GM18519 (cell line): ENCODE data around the gene EML6.

ENCODE experiments used
- ATAC-seq: cut with Tn5 transposase; IDR thresholded peaks from one replicate; pipeline ENCODE4 v1.9.1; 2021; ENCODE audit warnings: mild to moderate bottlenecking, moderate library complexity; ENCODE audit not compliant: unreplicated experiment, low FRiP score

The EML6 gene

DNA sequence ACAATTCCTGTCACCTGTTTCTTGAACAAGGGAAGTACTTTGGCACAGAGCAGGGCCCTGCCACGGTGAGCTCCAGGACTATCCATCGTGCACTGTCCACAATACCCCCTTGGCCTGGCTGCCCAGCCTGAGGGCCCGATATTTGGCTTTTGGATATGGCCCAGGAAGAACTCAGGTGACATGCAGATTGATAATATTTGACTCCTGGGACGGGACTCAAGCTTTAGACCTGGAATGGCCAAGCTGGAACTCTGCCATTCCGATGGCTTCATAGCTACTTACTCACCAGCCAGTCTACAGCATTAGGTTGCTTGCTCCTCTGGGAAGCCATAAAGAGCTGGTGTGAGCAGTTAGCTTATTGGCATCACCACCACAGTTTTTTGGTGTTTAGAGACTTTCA lies 26.6 kb downstream of the EML6 start:
- ATAC-seq = no peak

DNA sequence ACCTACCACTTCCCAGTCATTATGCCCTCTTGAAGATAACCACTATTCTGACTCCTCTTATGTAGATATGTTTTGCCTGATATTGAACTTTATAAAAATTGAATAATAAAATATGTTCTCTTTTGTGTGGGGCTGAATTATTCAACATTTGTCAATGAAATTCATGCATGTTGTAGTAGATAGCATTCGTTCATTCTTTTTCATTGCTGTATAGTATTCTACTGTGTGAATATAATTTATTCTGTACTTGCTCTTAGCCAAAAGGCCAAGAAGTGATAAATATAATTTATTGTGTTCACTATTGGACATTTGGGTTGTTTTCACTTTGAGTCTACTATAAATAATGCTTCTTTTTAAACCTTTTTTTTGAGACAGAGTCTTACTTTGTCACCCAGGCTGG lies 29.0 kb downstream of the EML6 start:
- no peak for ATAC-seq

DNA sequence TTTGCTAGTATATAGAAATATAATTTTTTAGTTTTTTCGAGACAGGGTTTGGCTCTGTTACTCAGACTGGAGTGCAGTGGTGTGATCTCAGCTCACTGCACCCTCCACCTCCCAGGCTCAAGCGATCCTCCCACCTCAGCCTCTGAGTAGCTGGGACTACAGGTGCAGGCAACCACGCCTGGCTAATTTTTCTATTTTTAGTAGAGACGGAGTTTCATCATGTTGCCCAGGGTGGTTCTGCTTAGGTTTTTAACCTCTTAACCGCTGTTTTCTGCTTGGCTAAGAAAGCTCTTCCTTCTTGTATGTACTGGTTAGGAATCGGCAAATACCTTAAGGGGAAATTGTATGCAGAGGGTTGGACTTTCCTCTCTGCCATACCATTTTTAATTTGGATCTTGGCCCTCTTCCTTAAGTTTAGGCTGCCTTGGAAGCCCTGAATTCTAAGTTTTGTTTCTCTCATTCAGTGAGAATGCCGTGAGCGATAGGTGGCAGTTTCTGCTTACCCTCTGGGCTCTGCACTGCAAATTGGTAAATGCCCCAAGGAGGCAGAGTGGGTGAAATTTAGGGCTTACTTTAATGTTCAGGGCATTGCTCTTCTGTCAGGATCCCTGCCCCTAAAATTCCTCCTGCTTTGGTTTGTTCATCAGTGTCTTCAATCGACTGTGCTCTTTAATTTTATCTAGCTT lies 32.3 kb downstream of the EML6 start:
- ATAC-seq = peak; percentile 43

DNA sequence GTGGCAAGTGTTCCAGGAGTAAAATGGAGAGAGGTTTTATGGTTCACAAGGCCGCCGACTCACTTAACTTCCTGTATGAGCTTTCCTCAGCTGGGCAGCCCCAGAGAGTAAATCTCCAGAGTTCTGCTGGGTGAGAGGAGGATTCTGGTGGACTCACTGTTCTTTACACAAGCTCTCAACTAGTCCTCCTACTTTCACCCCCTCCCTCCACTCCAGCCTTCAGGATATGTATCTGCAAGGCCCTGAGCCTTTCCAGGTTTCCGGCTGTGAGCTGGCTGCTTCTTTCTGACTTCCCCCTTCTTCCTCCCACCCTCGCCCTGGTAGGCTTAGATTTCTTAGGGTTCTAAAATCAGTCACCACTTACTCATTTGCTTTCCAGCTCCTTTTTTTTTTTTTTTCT lies 34.0 kb downstream of the EML6 start:
- ATAC-seq = peak; percentile 37

DNA sequence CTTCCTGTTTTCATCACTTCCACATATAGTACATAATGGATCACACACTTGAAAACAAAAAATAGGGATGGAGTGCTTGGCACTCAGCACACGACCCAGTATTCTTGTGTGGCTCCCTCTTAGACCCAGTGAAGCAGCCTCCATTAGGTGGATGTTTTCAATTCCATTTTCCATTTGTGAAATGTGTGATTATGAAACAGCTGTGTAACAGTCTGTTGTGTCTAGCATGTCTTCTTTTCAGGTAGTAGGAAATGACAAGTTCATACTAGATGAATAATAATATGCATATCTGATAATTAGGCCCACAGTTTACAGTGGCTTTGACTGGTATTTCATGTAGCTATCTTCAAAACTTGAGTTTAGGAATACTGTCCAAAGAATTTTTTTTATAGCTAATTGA lies 35.5 kb downstream of the EML6 start:
- no peak for ATAC-seq

DNA sequence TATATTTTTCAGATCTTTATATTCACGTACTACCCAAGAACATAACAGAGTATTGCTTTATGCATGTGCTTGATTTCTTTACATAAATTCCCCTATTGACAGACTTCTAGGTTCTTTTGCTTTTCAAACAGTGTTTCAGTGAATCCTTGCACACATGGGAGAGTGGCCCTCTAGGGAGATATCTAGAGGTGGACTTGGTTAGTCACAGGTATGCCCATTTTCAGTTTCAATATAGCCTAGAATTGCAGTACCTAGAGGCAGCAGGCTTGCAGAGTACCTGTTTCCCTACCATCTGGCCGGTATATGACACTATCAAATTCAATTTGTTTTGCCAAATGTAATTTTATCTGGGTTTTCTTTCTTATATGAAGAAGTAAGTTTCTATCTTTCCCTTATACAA lies 36.8 kb downstream of the EML6 start:
- no peak for ATAC-seq

DNA sequence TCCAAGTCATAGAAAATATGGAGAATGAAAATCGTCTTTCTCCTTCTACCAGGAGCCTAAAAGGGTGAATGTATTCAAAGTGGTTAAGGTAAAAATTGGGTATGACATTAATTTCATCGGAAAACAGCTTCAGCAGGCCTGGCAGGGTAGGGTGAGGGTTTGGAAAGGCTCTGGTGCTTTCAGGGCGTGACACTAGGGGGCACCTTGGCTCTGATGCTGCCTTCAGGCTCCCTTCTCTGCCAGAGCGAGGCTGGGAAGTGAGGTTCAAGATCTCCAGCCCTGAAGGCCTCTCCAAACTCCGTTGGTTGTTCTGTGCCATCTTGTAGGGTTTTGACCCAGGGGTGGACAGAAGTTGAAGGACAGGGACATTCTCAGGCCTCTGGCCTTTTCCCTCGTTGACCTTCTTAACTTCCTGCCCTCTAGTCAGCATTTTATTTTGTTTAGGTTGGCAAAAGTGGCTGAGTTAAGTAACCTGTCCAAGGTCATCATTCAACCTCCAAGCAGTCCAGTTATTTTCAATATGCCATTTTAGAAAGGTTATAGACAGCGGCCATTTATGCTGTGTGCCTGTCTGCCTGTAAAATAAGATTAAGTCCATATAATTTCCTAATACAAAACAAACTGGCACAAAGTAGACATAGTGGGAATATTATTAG lies 40.3 kb downstream of the EML6 start:
- ATAC-seq = no peak

DNA sequence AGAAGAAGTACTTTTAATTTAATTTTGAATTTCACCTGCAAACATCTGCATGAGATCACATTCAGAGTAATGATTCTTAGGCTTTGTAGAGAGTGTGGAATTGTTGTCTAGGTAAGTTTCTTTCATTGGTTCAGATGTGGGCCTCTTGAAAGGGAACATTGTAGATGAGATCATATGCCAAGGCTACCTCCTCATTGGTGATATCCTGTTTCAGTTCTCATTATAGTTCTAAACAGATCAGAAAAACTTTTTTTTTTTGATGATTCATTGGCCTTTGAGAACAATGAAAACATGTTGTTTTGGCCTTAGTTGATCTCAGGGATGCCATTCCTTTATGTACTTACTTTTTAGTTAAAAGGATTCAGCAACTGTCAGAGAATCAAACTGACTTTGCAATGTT lies 44.5 kb downstream of the EML6 start:
- peak; percentile 56 for ATAC-seq

DNA sequence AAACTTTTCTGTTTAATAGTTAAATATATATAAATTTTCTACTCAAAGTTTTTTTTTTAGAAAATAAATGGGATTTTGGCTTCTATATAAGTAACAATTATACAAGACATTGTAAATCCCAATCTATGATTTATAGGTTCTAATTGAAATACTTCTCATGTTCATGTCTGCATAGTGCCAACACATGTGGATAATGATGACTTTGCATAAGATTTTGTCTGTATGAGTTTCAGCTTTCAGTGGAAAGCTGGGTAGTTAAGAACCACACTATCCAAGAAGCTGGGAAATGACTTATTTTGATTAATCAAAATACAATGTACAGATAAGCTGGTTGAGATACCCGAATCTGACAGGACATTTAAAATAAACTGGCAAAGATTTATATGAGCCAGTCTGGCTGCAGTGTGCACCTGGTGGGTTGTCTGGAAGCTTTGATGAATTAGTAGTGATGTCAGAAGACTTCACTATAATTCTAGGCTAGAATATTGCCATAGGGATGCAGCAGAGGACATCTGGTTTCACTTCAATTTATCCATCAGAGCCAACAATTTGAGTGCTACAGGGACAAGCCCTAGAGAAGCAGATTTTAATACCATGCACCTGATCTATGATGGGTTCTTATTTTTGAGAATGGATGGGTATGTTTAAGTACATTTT lies 45.4 kb downstream of the EML6 start:
- no peak for ATAC-seq

DNA sequence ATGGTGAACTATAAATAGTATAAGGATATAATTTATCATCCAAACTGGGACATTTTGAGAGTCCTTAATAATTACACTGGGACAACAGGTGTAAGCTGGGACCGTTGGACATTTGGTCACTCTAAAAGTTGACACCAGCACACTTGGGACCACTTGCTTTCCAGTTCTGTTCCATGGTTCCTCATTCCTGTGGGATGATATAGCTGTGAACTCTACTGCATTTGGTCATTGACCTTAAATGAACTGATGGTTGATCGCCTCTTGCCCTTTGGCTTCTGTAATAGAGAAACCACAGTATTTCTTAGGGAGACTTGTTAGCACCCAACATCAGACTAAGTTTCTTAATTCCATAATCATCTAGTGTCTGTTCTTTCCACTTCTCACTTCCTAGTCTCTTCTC lies 46.7 kb downstream of the EML6 start:
- no peak for ATAC-seq

DNA sequence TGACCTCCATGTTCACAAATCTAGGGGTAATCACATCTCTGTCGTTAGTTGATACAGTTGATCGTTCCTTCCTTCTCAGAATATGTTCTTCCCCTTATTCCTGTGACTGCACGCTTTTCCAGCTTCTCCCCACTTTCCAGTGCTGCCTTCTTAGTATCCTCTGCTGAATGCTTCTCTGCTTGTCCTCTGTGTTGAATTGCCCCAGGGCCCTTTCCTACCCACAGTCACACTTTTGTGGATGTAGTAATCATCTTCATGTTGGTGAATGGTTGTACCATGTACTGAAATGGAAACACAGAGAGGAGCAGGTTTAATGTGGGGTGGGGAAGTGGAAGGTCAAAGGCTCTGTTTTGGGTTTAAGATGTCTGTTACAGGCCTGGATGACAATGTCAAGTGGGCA lies 47.2 kb downstream of the EML6 start:
- no peak for ATAC-seq

DNA sequence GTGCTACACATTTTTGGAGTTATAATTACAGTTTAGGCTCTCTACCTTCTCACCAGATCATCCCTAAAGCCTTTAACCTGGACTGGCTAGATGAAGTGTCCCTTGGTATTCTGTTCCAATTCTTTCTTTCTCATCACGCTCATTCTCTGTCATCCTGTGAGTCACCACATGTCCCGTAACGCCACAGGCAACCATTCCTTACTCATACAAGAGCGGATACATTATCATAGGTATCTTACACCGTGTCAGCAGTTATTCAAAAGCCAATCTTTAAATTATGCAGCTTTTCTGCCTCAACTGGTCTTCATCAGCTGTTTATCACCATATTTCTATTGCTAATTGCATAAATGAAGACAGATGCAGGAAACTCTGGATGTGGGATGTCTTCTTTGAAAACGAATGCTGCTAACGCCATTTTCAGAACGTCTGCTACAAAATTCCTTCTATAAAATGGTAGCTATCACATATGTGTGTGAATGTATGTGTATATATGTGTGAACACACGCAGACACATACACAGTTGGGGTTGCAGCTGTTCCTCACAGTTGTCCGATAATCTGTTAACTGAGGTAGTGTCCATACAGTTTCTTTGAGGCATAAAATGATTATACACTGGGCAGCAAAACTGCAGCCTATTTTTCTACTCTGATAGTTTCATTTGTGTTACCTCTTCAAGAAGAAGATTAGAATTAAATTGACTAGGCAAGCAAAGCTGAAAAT lies 47.9 kb downstream of the EML6 start:
- no peak for ATAC-seq

DNA sequence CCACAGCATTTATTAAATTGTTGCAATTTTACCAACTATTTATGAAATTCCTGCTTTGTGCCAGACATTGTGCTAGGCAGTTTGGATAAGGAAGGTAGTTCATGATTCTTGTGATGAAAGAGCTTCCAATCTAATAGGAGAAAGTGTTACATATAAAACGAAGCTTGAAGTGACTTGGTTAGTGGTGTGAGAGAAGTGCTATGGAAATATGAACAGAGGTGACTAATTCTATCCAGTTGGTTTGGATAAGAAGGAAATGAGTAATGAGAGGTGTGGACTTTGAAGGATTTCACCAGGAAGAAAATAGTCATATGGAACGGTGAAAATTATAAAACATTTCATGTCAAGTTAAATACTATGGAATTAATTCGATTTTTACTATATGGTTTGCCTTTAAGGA lies 48.6 kb downstream of the EML6 start:
- ATAC-seq = no peak

DNA sequence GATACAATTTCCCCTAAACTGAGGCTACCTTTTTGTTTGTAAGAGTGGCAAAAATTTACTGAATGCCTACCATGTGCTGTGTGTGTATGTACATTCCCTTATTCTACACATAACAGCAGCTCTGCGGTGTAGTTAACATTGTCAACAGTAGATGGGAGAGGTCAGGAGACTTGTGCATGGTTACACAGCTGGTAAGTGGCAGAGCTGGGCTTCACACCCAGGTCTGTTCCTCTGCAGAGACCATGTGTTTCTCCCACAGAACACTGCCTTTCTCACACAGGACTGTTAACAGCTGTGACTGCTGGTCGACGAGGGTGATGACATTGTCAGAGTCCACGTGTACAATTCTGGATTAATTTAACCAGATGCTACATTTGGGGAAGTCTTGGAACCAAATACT lies 49.1 kb downstream of the EML6 start:
- no peak for ATAC-seq

DNA sequence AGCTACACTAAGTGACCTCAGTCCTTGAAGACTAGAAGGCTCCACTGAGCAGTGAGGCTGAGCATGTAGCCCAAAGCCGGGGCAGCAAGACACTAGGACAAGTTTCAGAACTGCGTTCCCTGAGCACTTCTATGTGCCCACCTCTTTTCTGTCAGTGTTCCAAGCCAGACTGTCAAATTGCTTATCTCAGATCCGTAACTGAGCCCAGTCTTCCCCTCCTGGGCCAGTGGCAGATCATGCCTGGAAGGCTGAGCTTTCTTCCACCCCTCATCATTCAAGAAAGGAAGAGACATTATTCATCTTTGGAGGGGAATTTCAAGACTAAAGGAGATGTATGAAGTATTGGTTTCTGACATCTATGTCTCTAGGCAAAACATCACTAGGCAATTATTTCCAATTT lies 49.8 kb downstream of the EML6 start:
- ATAC-seq = no peak

DNA sequence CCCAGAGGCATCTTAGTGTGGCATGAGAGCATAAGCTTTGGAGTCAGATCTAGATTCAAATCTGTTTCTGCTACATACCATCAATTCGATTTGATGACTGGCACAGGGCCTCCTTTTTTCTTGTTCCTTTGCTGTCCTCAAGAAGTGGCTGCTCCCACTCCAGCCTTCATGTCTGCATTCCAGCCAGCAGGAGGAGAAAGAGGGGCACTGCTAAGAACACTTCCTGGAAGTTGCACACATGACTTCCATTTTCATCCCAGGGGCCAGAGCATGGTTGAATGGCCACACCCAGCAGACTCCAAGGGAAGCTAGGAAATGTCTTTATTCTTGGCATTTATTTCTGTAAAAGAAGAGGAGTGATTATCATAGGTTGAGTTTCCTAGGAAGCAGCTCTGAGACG lies 50.4 kb downstream of the EML6 start:
- ATAC-seq = no peak

DNA sequence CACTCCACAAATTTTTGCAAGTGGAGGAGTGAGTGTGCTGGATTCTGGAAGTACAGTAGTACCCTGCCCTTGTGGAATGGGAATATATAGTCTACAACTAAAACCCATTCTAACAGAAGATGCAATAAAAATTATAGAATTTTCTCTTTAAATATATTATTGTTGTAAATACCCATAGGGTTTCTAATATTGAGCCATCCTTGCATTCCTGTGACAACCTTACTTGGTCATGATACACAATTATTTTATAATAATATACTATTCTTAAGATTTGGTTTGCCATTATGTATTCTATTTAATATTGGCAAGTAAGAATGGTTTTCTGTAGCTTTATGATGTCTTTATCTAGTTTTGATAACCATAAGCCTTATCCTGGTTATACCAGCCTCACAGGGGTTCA lies 52.2 kb downstream of the EML6 start:
- no peak for ATAC-seq

DNA sequence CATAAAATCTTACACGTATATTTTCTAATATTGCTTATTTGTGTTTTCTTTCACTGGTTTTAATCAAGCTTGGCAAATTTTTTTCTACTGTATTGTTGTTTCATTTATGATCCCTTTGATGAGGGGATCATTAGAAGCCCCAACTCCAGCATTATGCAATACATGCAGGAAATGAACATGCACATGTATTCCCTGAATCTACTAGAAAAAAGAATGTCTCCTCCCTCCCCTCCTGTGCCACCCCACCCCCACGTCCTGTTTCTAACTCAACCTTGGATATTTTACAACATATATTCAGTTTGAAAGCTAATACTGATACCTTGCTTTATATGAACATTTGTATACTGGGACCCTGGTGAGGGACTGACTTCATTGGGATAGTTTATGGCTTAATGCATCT lies 53.0 kb downstream of the EML6 start:
- no peak for ATAC-seq

DNA sequence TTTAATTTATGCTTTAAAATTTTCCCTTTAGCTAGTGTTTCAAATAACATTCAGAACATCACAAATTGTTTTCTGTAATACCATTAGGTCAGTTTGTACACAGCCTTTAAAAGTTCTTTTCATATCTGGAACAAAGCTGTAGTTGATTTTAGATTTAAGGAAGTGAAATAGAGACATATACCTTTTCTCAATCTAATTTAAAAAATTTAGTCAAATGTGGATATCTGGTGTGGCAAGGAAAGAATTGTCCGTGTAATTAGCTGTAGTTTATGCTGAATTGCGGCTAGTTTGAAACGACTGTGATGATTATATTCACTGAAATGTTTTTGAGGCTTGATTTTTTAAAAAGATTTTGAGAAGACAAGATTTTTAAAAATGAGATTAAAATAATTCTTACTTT lies 59.9 kb downstream of the EML6 start:
- ATAC-seq = no peak

DNA sequence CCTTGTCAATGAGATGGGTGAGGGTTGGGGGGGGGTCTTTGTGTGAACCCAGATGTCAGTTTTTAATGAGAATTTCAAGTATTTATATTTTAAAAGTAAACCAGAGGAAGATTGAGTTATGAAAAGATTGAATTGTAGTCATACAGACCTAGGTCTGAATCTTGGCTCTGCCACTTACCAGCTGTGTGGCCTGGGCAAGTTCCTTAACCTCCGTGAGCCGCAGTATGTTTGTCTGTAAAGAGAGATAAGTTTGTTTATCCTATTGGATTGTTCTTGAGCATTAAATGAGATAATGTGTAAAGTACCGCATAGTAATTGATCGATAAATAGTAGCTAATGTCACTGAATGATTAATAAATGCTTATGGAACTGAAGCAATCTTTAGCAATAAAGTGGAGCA lies 63.8 kb downstream of the EML6 start:
- no peak for ATAC-seq

DNA sequence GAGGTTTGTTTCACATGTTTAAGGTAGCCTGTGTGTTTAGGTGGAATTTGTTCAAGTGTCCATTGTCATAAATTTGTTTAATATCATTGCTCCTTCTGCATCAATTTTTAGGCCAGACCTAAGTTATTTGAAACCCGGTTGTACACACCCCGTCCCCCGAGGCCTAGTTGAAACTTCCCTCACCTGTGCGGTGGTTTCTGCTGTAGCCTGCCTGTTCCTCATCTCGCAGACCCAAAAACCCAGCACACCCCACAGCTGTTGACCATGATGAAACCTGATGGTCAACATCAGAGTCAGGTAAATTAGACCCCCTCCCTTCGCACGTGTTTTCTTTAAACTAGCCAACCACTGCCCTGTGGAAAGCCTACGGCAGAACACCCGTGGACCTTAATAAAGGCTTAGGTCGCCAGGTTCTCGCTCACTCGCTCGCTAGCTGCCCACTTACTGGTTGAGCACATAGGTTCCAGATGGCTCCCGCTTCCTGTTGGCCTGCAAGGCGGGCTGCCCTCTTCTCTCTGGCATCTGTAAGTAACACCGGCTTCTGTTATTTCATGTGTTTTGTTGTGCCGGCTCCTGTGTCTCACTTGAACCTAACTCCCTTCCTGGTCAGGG lies 64.4 kb downstream of the EML6 start:
- no peak for ATAC-seq
